Measurements from ENCODE around the gene NTRK3.

GRCh38 chr15:88091444-88092016 lies 165.0 kb downstream of the NTRK3 start:
- TF ChIP-seq CTCF (conservative IDR thresholded peaks at IDR 0.05) (no peak), EZH2 (IDR thresholded peaks at IDR 0.05; ENCODE audit: low read depth) (no peak)

Data from PC-9 (cell line).